Caco-2 (cell line): ENCODE data around the gene CACNA1C. TPM values are rescaled to one million over a fixed set of nuclear protein-coding genes. Genes with fewer than 3 reads are reported as not detected.

Source experiments
- BruUV-seq: library from RNA; stranded (reverse); fragments of 400-500 nt; replicated peaks from 2 replicates; lab custom pipeline; 2021; lab: Mats Ljungman, UMichigan
- CTCF ChIA-PET: fragments of 300-600 bp; sonication (Branson Sonifier 250); formaldehyde crosslinking; loops from one replicate; lab custom pipeline; 2022; ENCODE audit warnings: antibody characterized with exemption; lab: Charles Lee
- POLR2A ChIA-PET: fragments of 300-600 bp; sonication (Branson Sonifier 250); formaldehyde crosslinking; loops from one replicate; lab custom pipeline; 2022; ENCODE audit warnings: antibody characterized with exemption; lab: Charles Lee
- DNase-seq, 2 experiments: peaks; one replicate each; pipeline versions ENCODE4 v3.0.0 to v3.0.0-alpha.2; 2020 to 2022
- H3K27me3 ChIP-seq: replicated peaks from 2 replicates; pipeline ENCODE4 v1.6.0; 2011; ENCODE audit warnings: low read length; ENCODE audit not compliant: control insufficient read depth, insufficient read depth
- H3K36me3 ChIP-seq: 2 replicates; pipeline ENCODE4 v1.5.1; 2011; ENCODE audit warnings: low read length; ENCODE audit not compliant: control insufficient read depth, insufficient read depth
- H3K4me1 ChIP-seq: fragments of 250-450 bp; sonication (Bioruptor Pico); 2 replicates; pipeline ENCODE4 v1.5.1; 2020; ENCODE audit warnings: mild to moderate bottlenecking
- H3K4me3 ChIP-seq: 2 replicates; pipeline ENCODE4 v1.5.1; 2011; ENCODE audit warnings: low read depth, mild to moderate bottlenecking, control low read depth, low read length
- H3K9me3 ChIP-seq: fragments of 250-450 bp; sonication (Bioruptor Pico); 2 replicates; pipeline ENCODE4 v1.5.1; 2020; ENCODE audit warnings: mild to moderate bottlenecking, moderate library complexity
- H3K27ac Mint-ChIP-seq: one replicate; pipeline ENCODE4 v1.8.0; 2022; ENCODE audit warnings: mixed read lengths; ENCODE audit not compliant: unreplicated experiment
- H3K27me3 Mint-ChIP-seq: one replicate; pipeline ENCODE4 v1.8.0; 2022; ENCODE audit warnings: mixed read lengths; ENCODE audit not compliant: insufficient read depth, unreplicated experiment
- H3K36me3 Mint-ChIP-seq: one replicate; pipeline ENCODE4 v1.8.0; 2022; ENCODE audit warnings: mild to moderate bottlenecking, mixed read lengths; ENCODE audit not compliant: insufficient read depth, unreplicated experiment
- H3K4me1 Mint-ChIP-seq: one replicate; pipeline ENCODE4 v1.8.0; 2022; ENCODE audit warnings: low read depth, mixed read lengths; ENCODE audit not compliant: unreplicated experiment
- H3K4me3 Mint-ChIP-seq: one replicate; pipeline ENCODE4 v1.8.0; 2022; ENCODE audit warnings: mild to moderate bottlenecking, moderate library complexity, mixed read lengths; ENCODE audit not compliant: unreplicated experiment
- H3K9me3 Mint-ChIP-seq: one replicate; pipeline ENCODE4 v1.8.0; 2022; ENCODE audit warnings: mixed read lengths; ENCODE audit not compliant: unreplicated experiment
- CTCF ChIP-seq, 2 experiments: fragments of 200-600 bp in 1 of 2; IDR thresholded peaks; 1 replicate in 1 of 2; 2 replicates in 1 of 2; pipeline versions ENCODE4 v1.5.1 to v1.8.0; 2011 to 2022; ENCODE audit warnings: antibody characterized with exemption in 1 of 2, control low read depth in 1 of 2, inconsistent platforms in 1 of 2, low read depth in 1 of 2, low read length in 1 of 2, mild to moderate bottlenecking in 1 of 2, moderate library complexity in 1 of 2; ENCODE audit not compliant: insufficient read depth in 1 of 2, severe bottlenecking in 1 of 2, unreplicated experiment in 1 of 2
- intact Hi-C: fragments of 100-400 bp; cut with micrococcal nuclease; formaldehyde crosslinking; loops from one replicate; pipeline ENCODE4 v1.10.0; 2022; ENCODE audit not compliant: unreplicated experiment
- total RNA-seq: library from RNA; stranded (reverse); gene quantifications from 2 replicates; pipeline ENCODE4 v1.2.3, GENCODE V29; 2022

Gene CACNA1C
- total RNA-seq, 1 experiment from 2014 or later, result not detected

- CTCF ChIA-PET, result no interaction called here
These were observed 194.8 kb downstream of the CACNA1C start for GRCh38 chr12:2247596-2247995.

GRCh38 chr12:2248087-2248900, 195.5 kb downstream of the CACNA1C start:
- Histone ChIP-seq H3K27me3 (no peaks in the 10 kb centered on the region), H3K4me1 (no peaks in the 10 kb centered on the region; the same call in 1 of the 2 replicates), H3K4me3 (no peak overlapping the region), H3K9me3 (no peaks in the 10 kb centered on the region), H3K36me3 (no peaks in the 10 kb centered on the region)
- Mint-ChIP-seq H3K9me3 (no peaks in the 10 kb centered on the region), H3K27me3 (peaks cover 7% of the 10 kb centered on the region), H3K27ac (no peak overlapping the region), H3K4me3 (no peak overlapping the region), H3K36me3 (no peaks in the 10 kb centered on the region), H3K4me1 (peaks cover 7% of the 10 kb centered on the region)
- ChIA-PET POLR2A (no interaction called here), CTCF (no interaction called here)
- TF ChIP-seq CTCF (IDR thresholded peaks at IDR 0.05; ENCODE audit: insufficient read depth in 1 of 2, low read depth in 1 of 2, low read length in 1 of 2, severe bottlenecking in 1 of 2, unreplicated experiment in 1 of 2), result no peak
- no TSS peak for BruUV-seq
- intact Hi-C loops, result no loop called here
- peak in 1 of 2 experiments; percentile 14 for DNase-seq

More at GRCh38 chr12:2247596-2247995, 194.8 kb downstream of the CACNA1C start:
- DNase-seq, result no peak
- TF ChIP-seq CTCF (IDR thresholded peaks at IDR 0.05; ENCODE audit: insufficient read depth in 1 of 2, low read depth in 1 of 2, low read length in 1 of 2, severe bottlenecking in 1 of 2, unreplicated experiment in 1 of 2), result no peak
- Histone ChIP-seq H3K27me3 (no peaks in the 10 kb centered on the region), H3K36me3 (no peaks in the 10 kb centered on the region), H3K9me3 (no peaks in the 10 kb centered on the region), H3K4me1 (no peaks in the 10 kb centered on the region; the same call in 1 of the 2 replicates), H3K4me3 (no peak overlapping the region)
- BruUV-seq, result no TSS peak
- Mint-ChIP-seq H3K9me3 (no peaks in the 10 kb centered on the region), H3K4me1 (peaks cover 7% of the 10 kb centered on the region), H3K27me3 (peaks cover 7% of the 10 kb centered on the region), H3K4me3 (no peak overlapping the region), H3K27ac (no peak overlapping the region), H3K36me3 (no peaks in the 10 kb centered on the region)
- intact Hi-C loops, result no loop called here
- POLR2A ChIA-PET, result no interaction called here

GRCh38 chr12:2248901-2249381, 196.2 kb downstream of the CACNA1C start:
- no peaks in the 10 kb centered on the region for H3K27me3 ChIP-seq
- no TSS peak for BruUV-seq
- no peak for TF ChIP-seq CTCF (IDR thresholded peaks at IDR 0.05; ENCODE audit: insufficient read depth in 1 of 2, low read depth in 1 of 2, low read length in 1 of 2, severe bottlenecking in 1 of 2, unreplicated experiment in 1 of 2)
- intact Hi-C loops, result no loop called here
- Mint-ChIP-seq H3K4me3 (no peak overlapping the region), H3K36me3 (no peaks in the 10 kb centered on the region), H3K27me3 (peaks cover 11% of the 10 kb centered on the region), H3K27ac (no peak overlapping the region), H3K9me3 (no peaks in the 10 kb centered on the region), H3K4me1 (peaks cover 7% of the 10 kb centered on the region)
- no peaks in the 10 kb centered on the region for H3K36me3 ChIP-seq
- ChIA-PET POLR2A (no interaction called here), CTCF (no interaction called here)
- H3K4me3 ChIP-seq, result no peak overlapping the region
- H3K9me3 ChIP-seq, result no peaks in the 10 kb centered on the region
- DNase-seq, result no peak
- H3K4me1 ChIP-seq, result no peaks in the 10 kb centered on the region; the same call in 1 of the 2 replicates
